GM06990 (cell line): ENCODE results near the gene GRID1.

ENCODE experiments used
- DNase-seq: peaks from one replicate; pipeline ENCODE4 v3.0.0-alpha.2; 2011; ENCODE audit not compliant: insufficient read length; ENCODE audit errors: extremely low read depth
- H3K27me3 ChIP-seq: replicated peaks from 2 replicates; pipeline ENCODE4 v1.6.0; 2011; ENCODE audit warnings: low read length; ENCODE audit not compliant: control insufficient read depth, insufficient read depth
- H3K36me3 ChIP-seq: 2 replicates; pipeline ENCODE4 v1.5.1; 2011; ENCODE audit warnings: low read length; ENCODE audit not compliant: control insufficient read depth, insufficient read depth
- H3K4me3 ChIP-seq: replicated peaks from 2 replicates; pipeline ENCODE4 v1.5.1; 2011; ENCODE audit warnings: low read depth, mild to moderate bottlenecking, control low read depth, low read length
- CTCF ChIP-seq: IDR thresholded peaks from 2 replicates; pipeline ENCODE4 v1.5.1; 2011; ENCODE audit warnings: low read length, control low read depth, mild to moderate bottlenecking, inconsistent platforms; ENCODE audit not compliant: insufficient read depth, poor library complexity, severe bottlenecking

GRID1 gene

GRCh38 chr10:86164960-86165630 is 201.5 kb downstream of the GRID1 start:
- TF ChIP-seq CTCF: no peak
- no peak for DNase-seq
- Histone ChIP-seq H3K27me3 (no peaks in the 10 kb centered on the region), H3K4me3 (no peak overlapping the region), H3K36me3 (no peaks in the 10 kb centered on the region)

- no peak for DNase-seq
- TF ChIP-seq CTCF: no peak
- H3K36me3 ChIP-seq: no peaks in the 10 kb centered on the region
- H3K27me3 ChIP-seq: no peaks in the 10 kb centered on the region
- H3K4me3 ChIP-seq: no peak overlapping the region
Measured at GRCh38 chr10:86164174-86164774, 202.3 kb downstream of the GRID1 start.

GRCh38 chr10:86163522-86164173 is 202.9 kb downstream of the GRID1 start:
- TF ChIP-seq CTCF: no peak
- H3K36me3 ChIP-seq: no peaks in the 10 kb centered on the region
- H3K4me3 ChIP-seq: no peak overlapping the region
- no peaks in the 10 kb centered on the region for H3K27me3 ChIP-seq
- DNase-seq: no peak

- H3K36me3 ChIP-seq: no peaks in the 10 kb centered on the region
- no peaks in the 10 kb centered on the region for H3K27me3 ChIP-seq
- DNase-seq: no peak
- no peak overlapping the region for H3K4me3 ChIP-seq
- TF ChIP-seq CTCF: no peak
Measured at GRCh38 chr10:86162696-86163400, 203.7 kb downstream of the GRID1 start.

GRCh38 chr10:86162036-86162435 is 204.6 kb downstream of the GRID1 start:
- TF ChIP-seq CTCF: no peak
- Histone ChIP-seq H3K27me3 (no peaks in the 10 kb centered on the region), H3K4me3 (no peak overlapping the region), H3K36me3 (no peaks in the 10 kb centered on the region)
- DNase-seq: no peak
